ENCODE measurements around the gene KCNT2.
"Not testable (repeated sequence)": the region's sequence is repeated elsewhere in the genome, so short reads cannot be mapped to it uniquely, and the experiment has no call there.

KCNT2 gene

DNA sequence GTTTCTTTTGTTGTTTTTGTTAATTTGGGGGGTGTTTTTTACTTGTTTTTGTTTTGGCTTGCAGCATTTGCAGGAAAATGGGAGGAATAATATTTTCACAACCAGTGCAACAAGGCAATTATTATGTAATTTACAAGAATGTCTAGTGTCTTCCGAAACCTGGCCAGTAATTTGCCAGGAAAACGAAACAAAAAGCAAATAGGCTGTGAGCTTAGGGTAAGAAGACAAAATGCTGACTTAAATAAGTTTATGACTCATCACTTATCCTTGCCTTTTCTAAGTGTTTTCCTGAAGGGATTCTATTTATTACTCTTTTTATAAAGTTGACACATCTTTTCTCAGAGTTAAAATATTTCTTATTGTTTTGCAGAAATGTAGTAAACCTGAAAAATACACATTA is 49.8 kb downstream of the KCNT2 start:
- TF ChIP-seq ZNF274 (IDR thresholded peaks at IDR 0.05; ENCODE audit: low read depth, low read length): no peak
- H3K4me3 ChIP-seq (ENCODE audit: low read length): no peak overlapping the region

- H3K4me3 ChIP-seq (ENCODE audit: low read length): no peak overlapping the region
- no peak for TF ChIP-seq ZNF274 (IDR thresholded peaks at IDR 0.05; ENCODE audit: low read depth, low read length)
Measured at GRCh38 chr1:196557797-196558196, 50.4 kb downstream of the KCNT2 start.

GRCh38 chr1:196550731-196551130 is 57.5 kb downstream of the KCNT2 start:
- H3K4me3 ChIP-seq (ENCODE audit: low read length): no peak overlapping the region
- no peak for TF ChIP-seq ZNF274 (IDR thresholded peaks at IDR 0.05; ENCODE audit: low read depth, low read length)

DNA sequence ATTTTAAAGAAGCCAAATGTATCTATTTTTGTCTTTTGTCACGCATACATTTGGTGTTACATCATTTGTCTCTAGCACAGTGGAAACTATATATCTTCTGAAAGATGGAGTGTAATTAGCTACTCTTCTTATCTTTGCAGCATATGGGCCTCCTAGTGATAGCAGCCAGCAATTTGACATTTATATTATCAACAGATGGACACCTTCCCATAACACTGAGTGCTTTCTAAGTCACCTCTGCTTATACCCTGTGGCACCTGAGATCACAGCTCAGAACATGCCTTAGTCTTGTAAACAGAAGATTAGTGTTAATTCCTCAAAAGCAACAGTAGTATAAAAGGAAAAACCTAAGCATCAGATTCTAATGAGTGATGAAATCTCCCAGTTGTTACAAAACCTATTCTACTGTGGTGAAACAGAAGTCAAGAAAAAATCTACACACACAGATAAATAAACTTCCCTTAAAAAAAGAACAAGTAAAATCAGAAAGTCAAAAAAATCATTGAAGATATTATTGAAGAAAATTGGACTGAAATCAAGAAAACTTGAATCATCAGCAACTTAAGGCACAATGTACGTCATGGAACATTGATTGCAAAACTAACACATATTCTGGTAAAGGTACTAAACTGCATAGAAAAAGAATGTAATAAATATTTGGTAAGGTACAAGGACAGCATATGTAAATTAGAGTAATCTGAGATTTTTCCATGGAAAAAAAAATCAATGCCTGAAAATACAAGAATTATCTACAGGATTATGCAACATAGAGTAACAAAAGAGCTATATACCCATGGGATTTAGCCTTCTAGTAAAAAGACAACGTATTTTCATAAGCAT is 61.7 kb downstream of the KCNT2 start:
- no peak overlapping the region for H3K4me3 ChIP-seq (ENCODE audit: low read length)
- TF ChIP-seq ZNF274 (IDR thresholded peaks at IDR 0.05; ENCODE audit: low read depth, low read length): no peak

DNA sequence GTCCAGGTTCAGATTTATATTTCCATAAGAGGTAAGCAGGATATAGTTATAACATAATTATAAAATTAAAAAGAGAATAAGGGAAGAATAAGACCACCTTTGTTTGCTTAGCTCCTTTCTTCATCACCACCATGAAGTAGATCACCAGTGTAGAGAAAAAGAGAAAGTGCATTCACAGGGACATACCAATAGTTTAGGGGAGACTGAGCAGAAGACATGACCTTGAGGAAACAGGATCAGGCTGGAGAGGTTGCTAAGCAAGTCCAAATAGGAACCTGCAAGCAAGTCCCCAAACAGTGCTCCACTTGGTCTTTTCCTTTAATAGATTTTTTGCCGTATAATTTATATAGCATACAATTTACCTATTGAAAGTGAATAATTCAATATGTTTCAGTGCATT is 63.0 kb downstream of the KCNT2 start:
- no peak for TF ChIP-seq ZNF274 (IDR thresholded peaks at IDR 0.05; ENCODE audit: low read depth, low read length)
- H3K4me3 ChIP-seq (ENCODE audit: low read length): no peak overlapping the region

- H3K4me3 ChIP-seq (ENCODE audit: low read length): no peak overlapping the region
- no peak for TF ChIP-seq ZNF274 (IDR thresholded peaks at IDR 0.05; ENCODE audit: low read depth, low read length)
Measured at GRCh38 chr1:196544617-196545016, 63.6 kb downstream of the KCNT2 start.

DNA sequence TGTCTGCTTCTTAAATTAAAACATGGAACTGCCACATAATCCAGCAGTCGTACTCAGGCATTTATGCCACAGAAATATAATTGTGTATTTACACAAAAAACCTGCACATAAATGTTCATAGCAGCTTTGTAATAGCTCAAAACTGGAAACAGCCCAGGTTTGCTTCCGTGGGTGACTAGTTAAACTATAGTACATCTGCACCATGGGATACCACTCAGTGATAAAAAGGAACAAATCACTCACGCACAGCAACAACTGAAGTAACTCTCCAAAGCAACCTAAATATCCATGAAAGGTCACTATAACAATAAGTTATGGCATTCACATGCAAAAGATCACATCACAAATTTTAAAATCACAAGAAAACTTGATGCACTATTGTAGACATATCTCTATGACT is 64.4 kb downstream of the KCNT2 start:
- no peak overlapping the region for H3K4me3 ChIP-seq (ENCODE audit: low read length)

GRCh38 chr1:196538473-196538872 is 69.8 kb downstream of the KCNT2 start:
- no peak overlapping the region for H3K4me3 ChIP-seq (ENCODE audit: low read length)
- no peak for TF ChIP-seq ZNF274 (IDR thresholded peaks at IDR 0.05; ENCODE audit: low read depth, low read length)

More for the DNA sequence above, 64.4 kb downstream of the KCNT2 start:
- TF ChIP-seq ZNF274 (IDR thresholded peaks at IDR 0.05; ENCODE audit: low read depth, low read length): no peak

DNA sequence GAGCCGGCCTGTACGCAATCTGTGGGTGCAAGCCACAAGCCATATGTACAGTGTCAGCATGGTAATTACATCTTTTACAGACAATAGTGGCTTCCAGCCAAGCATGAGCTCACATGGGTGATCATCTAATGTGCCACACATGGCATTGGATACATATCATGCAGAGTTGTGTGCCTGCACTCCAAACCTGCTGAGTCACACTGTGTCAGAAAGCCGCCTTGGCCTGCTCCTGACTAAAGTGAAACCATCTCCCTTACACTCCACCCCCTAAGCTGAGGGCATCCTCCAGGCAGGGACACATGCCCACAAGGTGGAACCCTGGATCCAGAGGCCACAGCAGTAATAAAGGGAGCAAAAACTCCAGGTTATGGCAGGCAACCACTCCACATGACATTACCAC is 72.5 kb downstream of the KCNT2 start:
- TF ChIP-seq ZNF274 (IDR thresholded peaks at IDR 0.05; ENCODE audit: low read depth, low read length): no peak
- H3K4me3 ChIP-seq (ENCODE audit: low read length): no peak overlapping the region

GRCh38 chr1:196531737-196532524 is 76.3 kb downstream of the KCNT2 start:
- H3K4me3 ChIP-seq (ENCODE audit: low read length): no peak overlapping the region
- no peak for TF ChIP-seq ZNF274 (IDR thresholded peaks at IDR 0.05; ENCODE audit: low read depth, low read length)

- H3K4me3 ChIP-seq (ENCODE audit: low read length): no peak overlapping the region
- no peak for TF ChIP-seq ZNF274 (IDR thresholded peaks at IDR 0.05; ENCODE audit: low read depth, low read length)
Measured at GRCh38 chr1:196527919-196528318, 80.3 kb downstream of the KCNT2 start.

- H3K4me3 ChIP-seq (ENCODE audit: low read length): not testable (repeated sequence)
Measured at GRCh38 chr1:196522574-196523345, 85.5 kb downstream of the KCNT2 start.

DNA sequence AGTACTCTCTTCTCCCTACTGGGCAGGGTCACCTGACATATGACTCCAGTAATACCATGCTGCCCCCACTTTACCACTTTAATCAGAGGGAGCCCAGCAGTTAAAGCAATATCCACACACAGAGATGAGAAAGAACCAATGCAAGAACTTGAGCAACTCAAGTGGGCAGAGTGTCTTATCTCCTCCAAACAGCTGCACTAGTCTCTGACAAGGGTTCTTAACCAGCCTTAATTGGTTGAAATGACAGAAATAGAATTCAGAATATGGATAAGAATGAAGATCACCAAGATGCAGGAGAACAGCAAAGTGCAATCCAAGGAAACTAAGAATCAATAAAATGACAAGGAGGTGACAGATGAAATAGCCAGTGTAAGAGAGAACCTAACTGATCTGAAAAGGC is 91.0 kb downstream of the KCNT2 start:
- H3K4me3 ChIP-seq (ENCODE audit: low read length): no peak overlapping the region
- TF ChIP-seq ZNF274 (IDR thresholded peaks at IDR 0.05; ENCODE audit: low read depth, low read length): no peak

- TF ChIP-seq ZNF274 (IDR thresholded peaks at IDR 0.05; ENCODE audit: low read depth, low read length): no peak
- H3K4me3 ChIP-seq (ENCODE audit: low read length): no peak overlapping the region
Measured at GRCh38 chr1:196516373-196516772, 91.9 kb downstream of the KCNT2 start.
